Adrenal gland (tissue), 12 donors: ENCODE data around the gene KRTAP10-12. TPM values are rescaled to one million over a fixed set of nuclear protein-coding genes. Genes with fewer than 3 reads are reported as not detected.

Experiments used
- DNase-seq, 7 donors: peaks; one replicate each; pipeline ENCODE4 v3.0.0-alpha.2; 2019 to 2020
- H3K27ac ChIP-seq, 5 donors: fragments of 200-600 bp; sonication (generic) in 4 of 5; 1 replicate in 3 of 5; 2 replicates in 2 of 5; pipeline versions ENCODE4 v1.5.1 to v1.8.0; 2016 to 2020; ENCODE audit warnings: mild to moderate bottlenecking in 1 of 5
- H3K27me3 ChIP-seq: fragments of 200-600 bp; 2 replicates; pipeline ENCODE4 v1.8.0; 2021
- H3K36me3 ChIP-seq, 2 donors: fragments of 200-600 bp; replicated peaks in 1 of 2; 1 replicate in 1 of 2; 2 replicates in 1 of 2; pipeline versions ENCODE4 v1.5.1 to v1.8.0; 2018 to 2022
- H3K4me1 ChIP-seq, 2 donors: fragments of 200-600 bp; replicated peaks in 1 of 2; 1 replicate in 1 of 2; 2 replicates in 1 of 2; pipeline versions ENCODE4 v1.5.1 to v1.8.0; 2018 to 2021
- H3K4me3 ChIP-seq, 4 donors: fragments of 200-600 bp; sonication (generic) in 3 of 4; one replicate each; pipeline ENCODE4 v1.5.1; 2016 to 2018
- H3K9me3 ChIP-seq, 3 donors: fragments of 200-600 bp; sonication (generic) in 1 of 3; replicated peaks in 1 of 3; 1 replicate in 2 of 3; 2 replicates in 1 of 3; pipeline versions ENCODE4 v1.5.1 to v1.8.0; 2016 to 2021
- CTCF ChIP-seq, 6 experiments: fragments of 450-650 bp in 4 of 6; fragments of 200-600 bp in 2 of 6; sonication (generic) in 1 of 6; IDR thresholded peaks; 1 replicate in 5 of 6; 2 replicates in 1 of 6; pipeline versions ENCODE4 v1.5.1 to v1.8.0; 2016 to 2021; ENCODE audit warnings: antibody characterized with exemption in 6 of 6, mild to moderate bottlenecking in 2 of 6, moderate library complexity in 1 of 6
- POLR2A ChIP-seq, 2 donors: fragments of 450-650 bp; IDR thresholded peaks; one replicate each; pipeline ENCODE4 v1.6.1; 2017; ENCODE audit warnings: antibody characterized with exemption in 2 of 2, mild to moderate bottlenecking in 2 of 2, moderate library complexity in 1 of 2
- WGBS, 4 donors: extraction: QIAGEN DNeasy Blood & Tissue Kit in 2 of 4; methylation state at CpG; one replicate each; pipeline versions ENCODE4 v1.1.5 to v1.1.7; 2013 to 2017; 5-methylcytosine and 5-hydroxymethylcytosine counted together
- intact Hi-C, 2 donors: fragments of 100-400 bp; cut with DNase I; formaldehyde crosslinking; loops; one replicate each; pipeline versions ENCODE4 v1.14.1 to v1.15.0; 2022 to 2023
- polyA plus RNA-seq, 3 donors: library from polyadenylated mRNA; stranded (reverse); fragments of 200-250 nt in 2 of 3; fragments of 350-450 nt in 1 of 3; fragmentation: Illumina TruSeq in 1 of 3; extraction: RNeasy Lipid Tissue Mini Kit (QIAGEN cat#74804) in 1 of 3; gene quantifications; one replicate each; pipeline ENCODE4 v1.2.3, GENCODE V29; 2013 to 2014
- total RNA-seq, 9 donors: library from RNA; depleted of rRNA in 4 of 9; stranded (reverse); fragments of >200 nt in 4 of 9; fragments of 120-200 nt in 1 of 9; fragmentation: NEBNext Ultra II Directional in 1 of 9; extraction: Animal tissue kit (Norgen Biotek cat#: 25700) in 1 of 9; gene quantifications; one replicate each; pipeline versions ENCODE4 v1.1.0 to v1.2.4, GENCODE V29; 2013 to 2023
- donor health status: healthy with polysubstance abuse.
- donor health status: Bipolar disorder and iron deficiency.
- donor health status: DM: yes; HTN: yes; CAD: no.
- donor health status: DM: no; HTN: no; CAD: no.
- donor health status: DM: no; HTN: no; CAD: no.
- donor health status: DM: yes; HTN: yes; CAD: no.

KRTAP10-12 gene
- total and polyA plus RNA-seq, 12 donors, result not detected

GRCh38 chr21:44720170-44720569, 23.2 kb downstream of the KRTAP10-12 start:
- 75 to 87% (median 79%) methylated on average over 2 of the region's 2 CpGs for WGBS, 4 donors

GRCh38 chr21:44722731-44723130, 25.8 kb downstream of the KRTAP10-12 start:
- Histone ChIP-seq H3K36me3 (no peaks in the 10 kb centered on the region), H3K27ac (no peak overlapping the region), H3K9me3 (no peaks in the 10 kb centered on the region), H3K4me1 (no peaks in the 10 kb centered on the region), H3K27me3 (peaks cover 17% of the 10 kb centered on the region), H3K4me3 (no peak overlapping the region)
- intact Hi-C loops, result no loop called here
- DNase-seq, result no peak
- TF ChIP-seq POLR2A (IDR thresholded peaks at IDR 0.05), result no peak
- TF ChIP-seq CTCF (IDR thresholded peaks at IDR 0.05), result no peak
- 46 to 56% (median 49%) methylated on average over 5 of the region's 5 CpGs for WGBS, 4 donors

More at GRCh38 chr21:44720170-44720569, 23.2 kb downstream of the KRTAP10-12 start:
- Histone ChIP-seq H3K27me3 (peaks cover 17% of the 10 kb centered on the region), H3K4me3 (no peak overlapping the region), H3K4me1 (no peaks in the 10 kb centered on the region), H3K27ac (no peak overlapping the region), H3K36me3 (no peaks in the 10 kb centered on the region), H3K9me3 (no peaks in the 10 kb centered on the region)
- no peak for TF ChIP-seq POLR2A (IDR thresholded peaks at IDR 0.05)
- TF ChIP-seq CTCF (IDR thresholded peaks at IDR 0.05), result no peak
- DNase-seq, result no peak
- intact Hi-C loops, result no loop called here

- H3K36me3 ChIP-seq, result no peaks in the 10 kb centered on the region
- H3K4me1 ChIP-seq, result no peaks in the 10 kb centered on the region
- H3K9me3 ChIP-seq, result no peaks in the 10 kb centered on the region
- intact Hi-C loops, result no loop called here
- peaks cover 17% of the 10 kb centered on the region for H3K27me3 ChIP-seq
- 9 to 26% (median 21%) methylated on average over 39 to 61 of the region's 61 CpGs for WGBS, 4 donors
- no peak for DNase-seq
- TF ChIP-seq POLR2A (IDR thresholded peaks at IDR 0.05) (no peak), CTCF (IDR thresholded peaks at IDR 0.05) (no peak)
- no peak overlapping the region for H3K27ac ChIP-seq
- no peak overlapping the region for H3K4me3 ChIP-seq
Measured at GRCh38 chr21:44723177-44724131, 26.5 kb downstream of the KRTAP10-12 start.

GRCh38 chr21:44724196-44724595, 27.2 kb downstream of the KRTAP10-12 start:
- H3K4me1 ChIP-seq, result no peaks in the 10 kb centered on the region
- H3K27me3 ChIP-seq, result peaks cover 17% of the 10 kb centered on the region
- H3K9me3 ChIP-seq, result no peaks in the 10 kb centered on the region
- H3K36me3 ChIP-seq, result no peaks in the 10 kb centered on the region
- H3K27ac ChIP-seq, result no peak overlapping the region
- H3K4me3 ChIP-seq, result no peak overlapping the region
- intact Hi-C loops, result no loop called here
- 84 to 91% (median 87%) methylated on average over 7 of the region's 7 CpGs for WGBS, 4 donors
- DNase-seq, result no peak
- TF ChIP-seq CTCF (IDR thresholded peaks at IDR 0.05) (no peak), POLR2A (IDR thresholded peaks at IDR 0.05) (no peak)
